Upper lobe of right lung (tissue), 1 donor: ENCODE results near the gene MYCL. TPM values are rescaled to one million over a fixed set of nuclear protein-coding genes. Genes with fewer than 3 reads are reported as not detected.

ENCODE experiments used
- ATAC-seq: fragments of 200-7000 bp; cut with Tn5 transposase; one replicate; pipeline ENCODE4 v1.9.1; 2020; ENCODE audit warnings: mild to moderate bottlenecking, moderate library complexity
- DNase-seq: peaks from one replicate; pipeline ENCODE4 v3.0.0-alpha.2; 2020
- H3K27ac ChIP-seq: fragments of 200-600 bp; one replicate; pipeline ENCODE4 v1.8.0; 2022
- H3K27me3 ChIP-seq: fragments of 200-600 bp; one replicate; pipeline ENCODE4 v1.8.0; 2022; ENCODE audit warnings: mild to moderate bottlenecking
- H3K36me3 ChIP-seq: fragments of 200-600 bp; one replicate; pipeline ENCODE4 v1.8.0; 2022
- H3K4me1 ChIP-seq: fragments of 200-600 bp; one replicate; pipeline ENCODE4 v1.8.0; 2022
- H3K4me3 ChIP-seq: fragments of 200-600 bp; one replicate; pipeline ENCODE4 v1.8.0; 2022; ENCODE audit warnings: mild to moderate bottlenecking
- H3K9me3 ChIP-seq: fragments of 200-600 bp; one replicate; pipeline ENCODE4 v1.8.0; 2022
- intact Hi-C: fragments of 100-400 bp; cut with DNase I; formaldehyde crosslinking; loops from one replicate; pipeline ENCODE4 v1.11.0; 2022
- total RNA-seq: library from RNA; stranded (reverse); fragmentation: NEBNext Ultra II Directional; extraction: Animal tissue kit (Norgen Biotek cat#: 25700); gene quantifications from one replicate; pipeline ENCODE4 v1.2.1, GENCODE V29; 2021
- TF ChIP-seq, protein P1 (sequence below): fragments of 200-600 bp; IDR thresholded peaks from one replicate; pipeline ENCODE4 v1.8.0; 2022; ENCODE audit warnings: antibody characterized with exemption
- donor health status: DM: no; HTN: yes; CAD: no; lungs with severe emphysema.

The MYCL gene
- total RNA-seq, 1 donor from 2014 or later: 3.6 TPM

DNA sequence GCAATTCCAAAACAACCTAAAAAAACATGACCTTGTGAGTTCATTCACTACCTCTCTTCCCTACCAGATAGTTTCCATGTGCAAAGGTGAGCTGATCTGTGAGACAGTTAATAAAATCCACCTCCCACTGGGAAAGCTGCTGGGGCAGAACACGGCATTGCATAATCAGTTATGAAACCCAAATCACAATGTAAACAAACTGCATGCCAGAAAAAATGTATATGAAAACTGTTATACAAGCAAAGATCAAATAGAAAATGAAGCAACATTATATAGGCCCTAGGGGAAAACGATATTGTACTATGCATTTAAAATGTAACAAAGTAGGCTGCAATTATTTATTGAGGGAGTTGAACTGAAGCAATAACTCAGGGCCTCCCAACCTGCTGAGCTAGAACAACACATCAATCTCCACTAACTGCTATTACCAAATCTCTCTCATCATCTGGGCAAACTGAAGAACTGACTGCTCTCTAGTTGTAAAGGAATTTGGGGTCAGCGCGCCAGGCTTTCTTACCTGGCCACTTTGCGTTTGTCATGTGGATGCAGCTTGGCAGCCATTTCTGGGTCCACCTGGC, 49.4 kb downstream of the MYCL start:
- no peak overlapping the region for H3K4me3 ChIP-seq
- DNase-seq (no peak), ATAC-seq (peak; percentile 41)
- TF ChIP-seq, protein P1, sequence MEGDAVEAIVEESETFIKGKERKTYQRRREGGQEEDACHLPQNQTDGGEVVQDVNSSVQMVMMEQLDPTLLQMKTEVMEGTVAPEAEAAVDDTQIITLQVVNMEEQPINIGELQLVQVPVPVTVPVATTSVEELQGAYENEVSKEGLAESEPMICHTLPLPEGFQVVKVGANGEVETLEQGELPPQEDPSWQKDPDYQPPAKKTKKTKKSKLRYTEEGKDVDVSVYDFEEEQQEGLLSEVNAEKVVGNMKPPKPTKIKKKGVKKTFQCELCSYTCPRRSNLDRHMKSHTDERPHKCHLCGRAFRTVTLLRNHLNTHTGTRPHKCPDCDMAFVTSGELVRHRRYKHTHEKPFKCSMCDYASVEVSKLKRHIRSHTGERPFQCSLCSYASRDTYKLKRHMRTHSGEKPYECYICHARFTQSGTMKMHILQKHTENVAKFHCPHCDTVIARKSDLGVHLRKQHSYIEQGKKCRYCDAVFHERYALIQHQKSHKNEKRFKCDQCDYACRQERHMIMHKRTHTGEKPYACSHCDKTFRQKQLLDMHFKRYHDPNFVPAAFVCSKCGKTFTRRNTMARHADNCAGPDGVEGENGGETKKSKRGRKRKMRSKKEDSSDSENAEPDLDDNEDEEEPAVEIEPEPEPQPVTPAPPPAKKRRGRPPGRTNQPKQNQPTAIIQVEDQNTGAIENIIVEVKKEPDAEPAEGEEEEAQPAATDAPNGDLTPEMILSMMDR: no peak
- H3K27me3 ChIP-seq: no peaks in the 10 kb centered on the region
- H3K27ac ChIP-seq: no peak overlapping the region
- peaks cover 7% of the 10 kb centered on the region for H3K36me3 ChIP-seq
- intact Hi-C loops: no loop called here
- no peaks in the 10 kb centered on the region for H3K9me3 ChIP-seq
- H3K4me1 ChIP-seq: peaks cover 11% of the 10 kb centered on the region

DNA sequence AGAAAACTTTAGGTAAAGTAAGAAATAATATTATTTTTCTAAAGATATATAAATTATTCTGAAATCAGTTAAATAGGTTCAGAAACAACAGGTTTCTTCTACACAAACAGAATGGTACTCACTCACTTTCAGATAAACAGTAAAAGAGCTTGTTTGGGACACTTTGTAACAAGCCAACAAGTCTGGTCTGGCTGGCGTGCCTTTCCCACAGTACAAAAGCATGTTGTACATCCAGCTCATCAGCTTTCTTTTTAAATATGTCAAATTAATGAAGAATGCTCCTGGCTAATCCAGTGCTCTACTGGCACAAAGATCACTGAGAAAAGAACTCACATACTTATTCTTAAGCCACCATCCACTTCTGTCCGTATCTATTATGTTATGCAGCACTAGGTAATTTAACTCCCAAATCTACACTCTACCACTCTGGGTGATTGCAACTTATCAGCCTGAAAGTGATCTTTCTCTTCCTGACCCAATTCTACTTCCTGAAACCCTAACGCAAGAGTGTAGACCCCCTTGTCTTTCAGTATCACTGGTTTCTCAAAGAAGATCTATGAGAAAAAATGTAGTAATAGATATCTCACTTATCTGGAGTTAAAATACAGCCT, 51.0 kb downstream of the MYCL start:
- peaks cover 14% of the 10 kb centered on the region for H3K36me3 ChIP-seq
- no peaks in the 10 kb centered on the region for H3K27me3 ChIP-seq
- H3K4me1 ChIP-seq: peaks cover 16% of the 10 kb centered on the region
- H3K9me3 ChIP-seq: no peaks in the 10 kb centered on the region
- DNase-seq (no peak), ATAC-seq (no peak)
- TF ChIP-seq, protein P1: no peak
- H3K27ac ChIP-seq: no peak overlapping the region
- intact Hi-C loops: no loop called here
- no peak overlapping the region for H3K4me3 ChIP-seq

DNA sequence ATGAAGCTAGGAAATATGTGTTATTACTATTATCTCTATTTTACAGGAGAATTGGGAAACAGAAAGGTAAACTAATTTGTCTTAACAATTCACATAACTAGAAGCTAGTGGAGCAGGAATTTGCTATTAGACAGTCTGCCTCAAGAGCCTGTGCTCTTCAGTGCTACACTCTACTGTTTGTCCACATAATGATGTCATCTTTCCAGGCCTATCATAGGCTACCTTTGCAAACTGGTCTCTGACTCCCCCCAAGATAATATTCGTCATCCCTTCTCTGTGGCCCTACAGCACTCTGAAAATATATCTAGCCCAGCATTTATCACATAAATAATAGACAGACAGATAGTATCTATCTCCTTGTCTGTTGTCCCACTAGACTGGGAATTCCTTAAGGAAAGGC, 52.5 kb downstream of the MYCL start:
- H3K4me3 ChIP-seq: no peak overlapping the region
- DNase-seq (no peak), ATAC-seq (no peak)
- peaks cover 15% of the 10 kb centered on the region for H3K36me3 ChIP-seq
- intact Hi-C loops: no loop called here
- no peaks in the 10 kb centered on the region for H3K9me3 ChIP-seq
- H3K27ac ChIP-seq: no peak overlapping the region
- TF ChIP-seq, protein P1: no peak
- H3K27me3 ChIP-seq: no peaks in the 10 kb centered on the region
- H3K4me1 ChIP-seq: peaks cover 26% of the 10 kb centered on the region

DNA sequence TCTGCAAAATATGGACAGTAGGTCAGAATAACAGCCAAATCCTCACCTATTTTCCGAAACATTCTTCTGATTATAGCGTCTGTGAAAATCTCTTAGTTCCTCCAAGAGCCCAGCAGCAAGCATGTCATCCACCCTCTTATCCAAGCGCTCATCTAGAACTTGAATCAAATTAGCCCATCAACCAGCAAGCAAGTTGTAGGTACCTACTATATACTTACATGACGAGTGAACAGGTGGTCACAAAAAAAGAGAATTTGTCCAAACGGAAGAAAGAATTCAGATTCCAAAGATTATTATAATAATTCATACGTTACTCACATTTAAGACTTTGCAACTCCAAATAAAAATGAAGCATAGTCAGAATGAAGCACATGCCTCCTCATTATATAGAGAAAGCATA, 53.8 kb downstream of the MYCL start:
- Histone ChIP-seq H3K27ac (no peak overlapping the region), H3K36me3 (peaks cover 26% of the 10 kb centered on the region), H3K4me1 (peaks cover 29% of the 10 kb centered on the region), H3K27me3 (no peaks in the 10 kb centered on the region), H3K4me3 (no peak overlapping the region), H3K9me3 (no peaks in the 10 kb centered on the region)
- ATAC-seq (no peak), DNase-seq (no peak)
- intact Hi-C loops: no loop called here
- TF ChIP-seq, protein P1: no peak

DNA sequence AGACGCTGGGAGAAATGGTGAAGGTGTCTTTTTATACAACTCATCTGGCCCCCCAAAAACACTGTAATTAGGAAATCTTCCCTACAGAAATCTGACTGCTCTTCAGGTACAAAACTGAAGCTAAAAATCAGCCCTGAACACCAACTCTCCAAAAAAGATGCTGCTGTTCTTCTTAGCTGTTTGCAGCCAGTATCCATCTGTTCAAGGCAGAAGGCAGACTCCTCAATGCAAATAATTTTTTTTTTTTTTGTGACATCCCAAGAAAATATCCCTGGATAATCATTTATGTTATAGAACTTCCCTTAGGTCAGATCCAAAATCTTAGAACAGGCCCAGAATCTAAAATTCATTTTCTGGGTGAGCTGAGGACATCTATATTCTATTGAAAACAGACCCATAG, 54.9 kb downstream of the MYCL start:
- DNase-seq: no peak
- no peak overlapping the region for H3K4me3 ChIP-seq
- TF ChIP-seq, protein P1: no peak
- H3K4me1 ChIP-seq: peaks cover 23% of the 10 kb centered on the region
- no peaks in the 10 kb centered on the region for H3K9me3 ChIP-seq
- peaks cover 38% of the 10 kb centered on the region for H3K36me3 ChIP-seq
- no peak overlapping the region for H3K27ac ChIP-seq
- H3K27me3 ChIP-seq: no peaks in the 10 kb centered on the region
- ATAC-seq: no peak
- intact Hi-C loops: no loop called here
